NB4 (cell line): ENCODE measurements around the gene BCL11B.

Source experiments
- DNase-seq: peaks from one replicate; pipeline ENCODE4 v3.0.0; 2010; ENCODE audit warnings: low read depth
- H3K4me3 ChIP-seq: one replicate; pipeline ENCODE4 v1.5.1; 2011; ENCODE audit warnings: mild to moderate bottlenecking, low read depth, low read length, moderate library complexity
- CTCF ChIP-seq: IDR thresholded peaks from one replicate; pipeline ENCODE4 v1.5.1; 2012; ENCODE audit warnings: low read depth, low read length
- MAX ChIP-seq: IDR thresholded peaks from 2 replicates; pipeline ENCODE4 v1.6.1; 2011; ENCODE audit warnings: low read depth, low read length
- MYC ChIP-seq: IDR thresholded peaks from 2 replicates; pipeline ENCODE4 v1.6.1; 2011; ENCODE audit warnings: low read depth, low read length
- POLR2A ChIP-seq: IDR thresholded peaks from 2 replicates; pipeline ENCODE4 v1.6.1; 2011; ENCODE audit warnings: mild to moderate bottlenecking; ENCODE audit not compliant: insufficient read length; ENCODE audit errors: extremely low read depth

Gene BCL11B

GRCh38 chr14:99210333-99210732 lies 61.7 kb downstream of the BCL11B start:
- DNase-seq, result no peak
- TF ChIP-seq POLR2A, result no peak
- no peak for TF ChIP-seq MYC
- no peak for TF ChIP-seq MAX
- TF ChIP-seq CTCF, result no peak
- H3K4me3 ChIP-seq, result no peak overlapping the region

- no peak for TF ChIP-seq CTCF
- TF ChIP-seq POLR2A, result no peak
- no peak for TF ChIP-seq MAX
- TF ChIP-seq MYC, result no peak
- DNase-seq, result no peak
- no peak overlapping the region for H3K4me3 ChIP-seq
Measured at GRCh38 chr14:99209409-99209808, 62.6 kb downstream of the BCL11B start.

GRCh38 chr14:99208318-99208717 lies 63.7 kb downstream of the BCL11B start:
- no peak overlapping the region for H3K4me3 ChIP-seq
- TF ChIP-seq CTCF, result no peak
- TF ChIP-seq MAX, result no peak
- TF ChIP-seq MYC, result no peak
- TF ChIP-seq POLR2A, result no peak
- DNase-seq, result no peak

GRCh38 chr14:99207456-99207855 lies 64.5 kb downstream of the BCL11B start:
- TF ChIP-seq MYC (no peak), MAX (no peak), CTCF (no peak), POLR2A (no peak)
- H3K4me3 ChIP-seq, result no peak overlapping the region
- no peak for DNase-seq

GRCh38 chr14:99206090-99206489 lies 65.9 kb downstream of the BCL11B start:
- H3K4me3 ChIP-seq, result no peak overlapping the region
- DNase-seq, result no peak
- TF ChIP-seq MAX (no peak), POLR2A (no peak), MYC (no peak), CTCF (no peak)

- no peak for DNase-seq
- H3K4me3 ChIP-seq, result no peak overlapping the region
- TF ChIP-seq CTCF, result no peak
- TF ChIP-seq POLR2A, result no peak
- no peak for TF ChIP-seq MYC
- no peak for TF ChIP-seq MAX
Measured at GRCh38 chr14:99205086-99205688, 66.8 kb downstream of the BCL11B start.
